Measurements from ENCODE around the gene AP1B1. TPM values are rescaled to one million over a fixed set of nuclear protein-coding genes. Genes with fewer than 3 reads are reported as not detected.
"Not testable (repeated sequence)": the region's sequence is repeated elsewhere in the genome, so short reads cannot be mapped to it uniquely, and the experiment has no call there.

Gene AP1B1
- total RNA-seq, 6 experiments from 2014 or later, result 89.1 to 101 (median 89.9) TPM

DNA sequence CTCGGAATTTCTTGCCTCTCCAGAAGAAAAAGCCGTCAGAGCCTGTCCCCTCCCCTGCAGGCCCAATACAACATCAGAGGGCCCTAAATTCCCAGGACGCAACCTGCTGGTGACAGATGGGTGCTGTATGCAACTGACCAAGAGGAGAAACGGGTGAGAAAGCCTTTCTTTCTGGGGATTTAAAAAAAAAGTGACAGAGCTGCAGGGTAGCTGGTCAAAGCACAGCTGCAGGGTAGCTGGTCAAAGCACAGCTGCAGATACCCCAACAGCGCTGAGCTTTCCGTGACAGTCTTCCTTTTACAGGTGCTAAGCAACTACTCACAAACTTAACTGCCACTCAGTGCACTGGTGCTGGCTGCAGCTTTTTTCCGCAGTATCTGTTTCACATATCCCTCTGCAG, 17.8 kb downstream of the AP1B1 start:
- peaks cover 5% of the 10 kb centered on the region; the same call in 1 of the 2 replicates for H3K4me1 Mint-ChIP-seq (ENCODE audit: low read depth)
- TF ChIP-seq, protein P1, sequence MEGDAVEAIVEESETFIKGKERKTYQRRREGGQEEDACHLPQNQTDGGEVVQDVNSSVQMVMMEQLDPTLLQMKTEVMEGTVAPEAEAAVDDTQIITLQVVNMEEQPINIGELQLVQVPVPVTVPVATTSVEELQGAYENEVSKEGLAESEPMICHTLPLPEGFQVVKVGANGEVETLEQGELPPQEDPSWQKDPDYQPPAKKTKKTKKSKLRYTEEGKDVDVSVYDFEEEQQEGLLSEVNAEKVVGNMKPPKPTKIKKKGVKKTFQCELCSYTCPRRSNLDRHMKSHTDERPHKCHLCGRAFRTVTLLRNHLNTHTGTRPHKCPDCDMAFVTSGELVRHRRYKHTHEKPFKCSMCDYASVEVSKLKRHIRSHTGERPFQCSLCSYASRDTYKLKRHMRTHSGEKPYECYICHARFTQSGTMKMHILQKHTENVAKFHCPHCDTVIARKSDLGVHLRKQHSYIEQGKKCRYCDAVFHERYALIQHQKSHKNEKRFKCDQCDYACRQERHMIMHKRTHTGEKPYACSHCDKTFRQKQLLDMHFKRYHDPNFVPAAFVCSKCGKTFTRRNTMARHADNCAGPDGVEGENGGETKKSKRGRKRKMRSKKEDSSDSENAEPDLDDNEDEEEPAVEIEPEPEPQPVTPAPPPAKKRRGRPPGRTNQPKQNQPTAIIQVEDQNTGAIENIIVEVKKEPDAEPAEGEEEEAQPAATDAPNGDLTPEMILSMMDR (IDR thresholded peaks at IDR 0.05), result no peak
- no peak for DNase-seq
- no peaks in the 10 kb centered on the region for H3K27me3 Mint-ChIP-seq (ENCODE audit: insufficient read depth)
- no peak overlapping the region for H3K4me3 Mint-ChIP-seq
- H3K36me3 Mint-ChIP-seq (ENCODE audit: low read depth), result peaks cover 4% of the 10 kb centered on the region; the same call in 1 of the 2 replicates
- no peaks in the 10 kb centered on the region for H3K9me3 Mint-ChIP-seq
- no peak overlapping the region for H3K27ac Mint-ChIP-seq

DNA sequence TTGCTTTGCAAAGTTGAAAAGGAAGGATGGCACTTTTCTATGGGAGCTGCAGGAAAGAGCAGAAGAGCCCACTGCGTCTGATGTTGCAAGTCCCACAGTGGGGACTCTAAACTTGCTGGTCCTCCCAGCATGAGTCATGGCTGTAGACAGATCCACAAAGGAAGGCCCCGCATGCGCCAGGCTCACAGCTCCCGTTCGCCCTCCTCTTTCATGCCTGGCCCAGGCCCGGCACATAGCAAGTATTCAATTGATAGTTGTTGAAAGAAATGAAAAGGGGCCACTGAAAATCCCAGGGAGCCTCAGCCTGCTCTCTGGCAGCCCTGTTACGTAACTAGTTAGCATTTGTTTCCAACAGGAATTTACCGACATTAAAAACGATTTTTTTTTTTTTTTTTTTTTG, 18.9 kb downstream of the AP1B1 start:
- H3K36me3 Mint-ChIP-seq (ENCODE audit: low read depth), result no peaks in the 10 kb centered on the region; the same call in 1 of the 2 replicates
- no peak overlapping the region for H3K4me3 Mint-ChIP-seq
- TF ChIP-seq, protein P1 (IDR thresholded peaks at IDR 0.05), result no peak
- DNase-seq, result no peak
- H3K27ac Mint-ChIP-seq, result no peak overlapping the region
- H3K27me3 Mint-ChIP-seq (ENCODE audit: insufficient read depth), result peaks cover 2% of the 10 kb centered on the region; the same call in 1 of the 2 replicates
- H3K9me3 Mint-ChIP-seq, result no peaks in the 10 kb centered on the region
- peaks cover 5% of the 10 kb centered on the region; the same call in 1 of the 2 replicates for H3K4me1 Mint-ChIP-seq (ENCODE audit: low read depth)

DNA sequence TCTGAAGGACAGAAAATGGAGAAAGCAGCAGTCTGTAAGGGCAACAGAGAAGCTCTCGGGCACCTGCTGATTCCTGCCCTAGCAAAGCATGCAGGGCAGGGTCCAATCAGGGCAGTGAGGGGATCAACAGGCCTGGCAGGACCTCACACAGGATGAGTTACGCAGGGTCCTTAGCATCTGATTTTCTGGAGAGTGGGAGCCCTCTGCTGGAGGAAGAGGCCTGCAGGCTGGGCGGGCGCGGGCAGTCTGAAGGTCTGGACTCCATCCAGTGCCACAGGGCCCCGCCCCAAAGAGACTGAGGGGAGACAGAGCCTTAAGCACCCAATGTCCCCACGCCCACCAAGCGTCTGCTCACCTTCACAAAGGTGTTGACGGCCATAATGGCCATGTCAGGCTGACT, 28.9 kb downstream of the AP1B1 start:
- TF ChIP-seq, protein P1 (IDR thresholded peaks at IDR 0.05), result peak; percentile 81
- Mint-ChIP-seq H3K27me3 (ENCODE audit: insufficient read depth) (no peaks in the 10 kb centered on the region; the same call in 1 of the 2 replicates), H3K27ac (no peak overlapping the region; the same call in 1 of the 2 replicates), H3K36me3 (ENCODE audit: low read depth) (peaks cover 4% of the 10 kb centered on the region), H3K4me3 (no peak overlapping the region), H3K9me3 (no peaks in the 10 kb centered on the region), H3K4me1 (ENCODE audit: low read depth) (peaks cover 7% of the 10 kb centered on the region)
- DNase-seq, result peak; percentile 43

DNA sequence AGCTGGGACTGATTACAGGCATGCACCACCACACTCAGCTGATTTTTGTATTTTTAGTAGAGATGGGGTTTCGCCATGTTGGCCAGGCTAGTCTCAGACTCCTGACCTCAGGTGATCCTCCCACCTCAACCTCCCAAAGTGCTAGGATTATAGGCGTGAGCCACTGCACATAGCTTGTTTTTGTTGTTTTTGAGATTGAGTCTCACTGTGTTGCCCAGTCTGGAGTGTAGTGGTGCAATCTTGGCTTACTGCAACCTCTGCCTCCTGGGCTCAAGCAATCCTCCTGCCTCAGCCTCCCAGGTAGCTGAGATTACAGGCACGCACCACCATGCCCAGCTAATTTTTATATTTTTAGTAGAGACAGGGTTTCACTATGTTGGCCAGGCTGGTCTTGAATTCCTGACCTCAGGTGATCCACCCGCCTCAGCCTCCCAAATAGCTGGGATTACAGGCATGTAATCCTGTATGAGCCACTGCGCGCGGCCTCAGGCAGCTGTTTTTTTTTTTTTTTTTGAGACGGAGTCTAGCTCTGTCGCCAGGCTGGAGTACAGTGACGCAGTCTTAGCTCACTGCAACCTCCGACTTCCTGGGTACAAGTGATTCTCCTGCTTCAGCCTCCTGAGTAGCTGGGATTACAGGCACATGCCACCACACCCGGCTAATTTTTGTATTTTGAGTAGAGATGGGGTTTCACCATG, 31.0 kb downstream of the AP1B1 start:
- not testable (repeated sequence) for H3K27me3 Mint-ChIP-seq (ENCODE audit: insufficient read depth); H3K4me1 Mint-ChIP-seq (ENCODE audit: low read depth); H3K36me3 Mint-ChIP-seq (ENCODE audit: low read depth); H3K4me3 Mint-ChIP-seq; H3K27ac Mint-ChIP-seq; DNase-seq; H3K9me3 Mint-ChIP-seq

DNA sequence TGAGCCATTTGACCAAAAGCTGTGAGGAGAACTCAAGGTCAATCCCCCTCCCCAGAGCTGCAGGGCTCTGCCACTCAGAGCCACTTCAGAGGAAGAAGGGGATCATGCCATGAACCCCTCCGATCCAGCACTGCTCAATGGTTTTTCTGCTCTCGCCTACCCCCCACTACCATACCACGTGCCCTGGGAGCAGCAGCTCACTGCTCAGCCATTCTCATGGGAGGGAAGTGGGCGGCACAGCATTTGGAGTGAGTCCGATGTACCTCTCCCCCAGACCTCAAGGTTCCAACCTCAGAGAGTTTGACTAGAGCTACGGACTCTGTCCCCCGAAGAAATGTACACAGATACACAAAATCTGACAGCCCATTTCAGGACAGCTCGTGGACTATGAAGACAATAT, 34.5 kb downstream of the AP1B1 start:
- Mint-ChIP-seq H3K4me1 (ENCODE audit: low read depth) (no peaks in the 10 kb centered on the region), H3K27ac (no peak overlapping the region), H3K27me3 (ENCODE audit: insufficient read depth) (no peaks in the 10 kb centered on the region; the same call in 1 of the 2 replicates), H3K36me3 (ENCODE audit: low read depth) (peaks cover 14% of the 10 kb centered on the region), H3K4me3 (no peak overlapping the region), H3K9me3 (no peaks in the 10 kb centered on the region)
- TF ChIP-seq, protein P1 (IDR thresholded peaks at IDR 0.05), result no peak
- DNase-seq, result no peak

DNA sequence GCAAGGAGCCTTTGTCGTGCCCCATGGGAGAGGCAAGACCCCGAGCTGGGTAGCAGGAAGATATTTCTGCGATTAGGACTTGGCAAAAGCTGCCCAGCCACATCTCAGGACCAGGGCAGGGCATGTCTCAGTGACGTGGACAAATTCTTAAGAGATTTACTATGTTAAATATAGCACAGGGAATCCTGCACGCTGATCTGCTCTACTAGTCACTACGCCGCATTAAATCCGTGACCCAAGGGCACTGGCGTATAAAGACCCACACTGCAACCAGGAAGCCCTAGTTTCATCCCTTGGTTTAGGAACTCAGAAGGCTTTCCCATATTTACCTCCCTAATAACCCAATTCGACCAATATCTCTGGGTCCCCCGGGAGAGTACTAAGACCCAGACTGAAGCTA, 35.1 kb downstream of the AP1B1 start:
- H3K4me3 Mint-ChIP-seq, result no peak overlapping the region
- no peaks in the 10 kb centered on the region; the same call in 1 of the 2 replicates for H3K27me3 Mint-ChIP-seq (ENCODE audit: insufficient read depth)
- no peak for DNase-seq
- H3K4me1 Mint-ChIP-seq (ENCODE audit: low read depth), result no peaks in the 10 kb centered on the region
- no peaks in the 10 kb centered on the region for H3K9me3 Mint-ChIP-seq
- no peak overlapping the region for H3K27ac Mint-ChIP-seq
- H3K36me3 Mint-ChIP-seq (ENCODE audit: low read depth), result peaks cover 19% of the 10 kb centered on the region
- TF ChIP-seq, protein P1 (IDR thresholded peaks at IDR 0.05), result no peak
